Stimulated activated naive CD4-positive, alpha-beta T cell treated with Interleukin-2 at 50 U/mL for 16 hours (primary cell): ENCODE measurements around the gene CTXN1.
"Not testable (repeated sequence)": the region's sequence is repeated elsewhere in the genome, so short reads cannot be mapped to it uniquely, and the experiment has no call there.

Source experiments
- DNase-seq: peaks from one replicate; lab custom pipeline; 2025; lab: John Stamatoyannopoulos, UW

Gene CTXN1

GRCh38 chr19:7944177-7944761 is 18.3 kb upstream of the CTXN1 start:
- peak; percentile 78 for DNase-seq

- peak; percentile 99 for DNase-seq
These were observed 17.7 kb upstream of the CTXN1 start, which contains the start of gene TIMM44 for GRCh38 chr19:7943444-7944176. Gene TIMM44, minus strand, starts transcription at chr19:7943666. Its CDS starts 15 bp downstream, at chr19:7943651.

GRCh38 chr19:7942981-7943443 is 17.1 kb upstream of the CTXN1 start:
- DNase-seq, result no peak

GRCh38 chr19:7941895-7942596 is 16.1 kb upstream of the CTXN1 start:
- no peak for DNase-seq

GRCh38 chr19:7940841-7941240 is 14.9 kb upstream of the CTXN1 start:
- DNase-seq, result no peak

GRCh38 chr19:7934766-7935165 is 8.8 kb upstream of the CTXN1 start:
- DNase-seq, result no peak

- DNase-seq, result no peak
These were observed 8.1 kb upstream of the CTXN1 start for GRCh38 chr19:7933828-7934725.

- no peak for DNase-seq
These were observed 7.5 kb upstream of the CTXN1 start for GRCh38 chr19:7933411-7933810.

GRCh38 chr19:7932930-7933300 is 7.0 kb upstream of the CTXN1 start:
- DNase-seq, result no peak

- no peak for DNase-seq
These were observed 6.5 kb upstream of the CTXN1 start for GRCh38 chr19:7932276-7932929.

- DNase-seq, result no peak
These were observed 5.5 kb upstream of the CTXN1 start for GRCh38 chr19:7931221-7932061.

- no peak for DNase-seq
These were observed 4.8 kb upstream of the CTXN1 start for GRCh38 chr19:7930765-7931164.

GRCh38 chr19:7930030-7930429 is 4.1 kb upstream of the CTXN1 start:
- not testable (repeated sequence) for DNase-seq

- DNase-seq, result peak; percentile 52
These were observed 3.1 kb upstream of the CTXN1 start for GRCh38 chr19:7928741-7929701.

GRCh38 chr19:7928334-7928706 is 2.4 kb upstream of the CTXN1 start:
- DNase-seq, result no peak

- no peak for DNase-seq
These were observed 1.8 kb upstream of the CTXN1 start for GRCh38 chr19:7927605-7928333.

- no peak for DNase-seq
These were observed 1.0 kb upstream of the CTXN1 start for GRCh38 chr19:7926727-7927604.
